ENCODE results near the gene WDR62.

- TF ChIP-seq CTCF (conservative IDR thresholded peaks at IDR 0.05; ENCODE audit: low read length), result no peak
- no peak for TF ChIP-seq EZH2phosphoT487 (IDR thresholded peaks at IDR 0.05; ENCODE audit: borderline replicate concordance, low read depth, low read length)
These were observed 23.4 kb upstream of the WDR62 start for GRCh38 chr19:36031308-36031707.

All from OCI-LY7 (cell line).